HG02973 (cell line): Measurements from ENCODE around the gene EXOSC5.
"Not testable (repeated sequence)": the region's sequence is repeated elsewhere in the genome, so short reads cannot be mapped to it uniquely, and the experiment has no call there.

Source experiments
- ATAC-seq: cut with Tn5 transposase; IDR thresholded peaks from one replicate; pipeline ENCODE4 v1.9.1; 2021; ENCODE audit warnings: moderate library complexity; ENCODE audit not compliant: unreplicated experiment

The EXOSC5 gene

DNA sequence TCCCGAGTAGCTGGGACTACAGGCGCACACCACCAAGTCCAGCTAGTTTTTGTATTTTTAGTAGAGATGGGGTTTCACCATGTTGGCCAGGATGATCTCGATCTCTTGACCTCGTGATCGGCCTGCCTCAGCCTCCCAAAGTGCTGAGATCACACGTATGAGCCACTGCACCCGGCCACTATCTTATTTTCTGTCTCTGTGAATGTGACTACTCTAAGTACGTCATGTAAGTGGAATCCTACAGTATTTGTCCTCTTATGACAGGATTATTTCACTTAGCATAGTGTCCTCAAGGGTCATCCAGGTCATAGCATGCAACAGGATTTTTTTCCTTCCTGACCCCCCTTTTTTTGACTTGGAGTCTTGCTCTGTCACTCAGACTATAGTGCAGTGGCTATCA lies 25.6 kb downstream of the EXOSC5 start:
- ATAC-seq = no peak

DNA sequence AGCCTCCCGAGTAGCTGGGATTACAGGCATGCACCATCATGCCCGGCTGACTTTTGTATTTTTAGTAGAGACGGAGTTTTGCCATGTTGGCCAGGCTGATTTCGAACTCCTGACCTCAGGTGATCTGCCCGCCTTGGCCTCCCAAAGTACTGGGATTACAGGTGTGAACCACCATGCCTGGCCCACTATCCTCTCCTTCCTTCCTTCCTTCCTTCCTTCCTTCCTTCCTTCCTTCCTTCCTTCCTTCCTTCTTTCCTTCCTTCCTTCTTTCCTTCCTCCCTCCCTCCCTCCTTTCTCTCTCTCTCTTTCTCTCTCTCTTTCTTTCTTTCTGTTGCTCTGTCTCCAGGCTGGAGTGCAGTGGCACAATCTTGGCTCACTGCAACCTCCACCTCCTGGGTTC lies 26.0 kb downstream of the EXOSC5 start:
- ATAC-seq = not testable (repeated sequence)

DNA sequence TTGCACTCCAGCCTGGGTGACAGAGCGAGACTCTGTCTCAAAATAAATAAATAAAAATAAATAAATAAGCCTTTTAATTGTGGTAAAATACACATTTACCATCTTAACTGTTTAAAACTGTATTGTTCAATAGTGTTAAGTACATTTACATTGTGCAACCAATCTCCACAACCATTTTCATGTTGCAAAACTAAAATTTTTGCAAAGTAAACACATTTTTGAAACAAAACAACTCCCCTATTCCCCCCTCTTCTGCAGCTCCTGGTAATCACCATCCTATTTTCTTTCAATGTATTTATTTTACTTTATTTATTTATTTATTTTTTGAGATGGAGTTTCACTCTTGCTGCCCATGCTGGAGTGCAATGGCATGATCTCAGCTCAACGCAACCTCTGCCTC lies 27.4 kb downstream of the EXOSC5 start:
- ATAC-seq = no peak

DNA sequence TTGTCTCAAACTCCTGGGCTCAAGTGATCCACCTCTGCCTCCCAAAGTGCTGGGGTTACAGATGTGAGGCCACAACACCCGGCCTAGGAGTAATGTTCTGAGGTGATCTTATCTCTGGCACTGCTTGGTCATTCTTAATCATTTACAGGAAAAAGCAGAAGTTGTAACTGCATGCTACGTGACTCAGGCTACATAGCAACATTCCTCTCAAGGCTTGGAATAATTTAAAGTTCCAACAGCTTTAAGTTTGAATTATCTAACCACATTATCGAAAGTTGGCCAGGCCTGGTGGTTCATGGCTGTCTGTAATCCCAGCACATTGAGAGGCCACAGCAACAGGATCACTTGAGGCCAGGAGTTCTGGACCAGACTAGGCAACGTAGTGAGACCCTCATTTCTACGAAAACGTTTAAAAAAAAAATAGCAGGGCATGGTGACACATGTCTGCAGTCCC lies 29.3 kb downstream of the EXOSC5 start:
- ATAC-seq = no peak

DNA sequence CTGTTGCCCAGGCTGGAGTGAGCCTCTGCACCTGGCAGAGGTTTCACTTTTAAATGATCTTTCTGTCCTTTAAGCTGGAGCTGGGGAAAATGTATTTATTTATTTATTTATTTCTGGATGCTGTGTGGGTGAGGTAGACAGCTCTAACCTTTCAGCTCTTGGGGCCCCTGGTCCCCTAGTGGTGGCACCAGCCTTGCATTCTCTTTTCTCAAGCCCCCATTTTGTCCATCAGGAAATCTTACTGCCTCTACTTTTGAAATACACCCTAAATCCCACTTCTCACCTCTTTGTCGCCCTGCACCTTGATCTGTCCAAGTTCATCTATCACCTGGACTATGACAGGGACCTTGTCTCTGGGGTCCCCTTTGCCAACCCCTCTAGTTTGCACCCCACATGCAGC lies 31.1 kb downstream of the EXOSC5 start:
- ATAC-seq = no peak

DNA sequence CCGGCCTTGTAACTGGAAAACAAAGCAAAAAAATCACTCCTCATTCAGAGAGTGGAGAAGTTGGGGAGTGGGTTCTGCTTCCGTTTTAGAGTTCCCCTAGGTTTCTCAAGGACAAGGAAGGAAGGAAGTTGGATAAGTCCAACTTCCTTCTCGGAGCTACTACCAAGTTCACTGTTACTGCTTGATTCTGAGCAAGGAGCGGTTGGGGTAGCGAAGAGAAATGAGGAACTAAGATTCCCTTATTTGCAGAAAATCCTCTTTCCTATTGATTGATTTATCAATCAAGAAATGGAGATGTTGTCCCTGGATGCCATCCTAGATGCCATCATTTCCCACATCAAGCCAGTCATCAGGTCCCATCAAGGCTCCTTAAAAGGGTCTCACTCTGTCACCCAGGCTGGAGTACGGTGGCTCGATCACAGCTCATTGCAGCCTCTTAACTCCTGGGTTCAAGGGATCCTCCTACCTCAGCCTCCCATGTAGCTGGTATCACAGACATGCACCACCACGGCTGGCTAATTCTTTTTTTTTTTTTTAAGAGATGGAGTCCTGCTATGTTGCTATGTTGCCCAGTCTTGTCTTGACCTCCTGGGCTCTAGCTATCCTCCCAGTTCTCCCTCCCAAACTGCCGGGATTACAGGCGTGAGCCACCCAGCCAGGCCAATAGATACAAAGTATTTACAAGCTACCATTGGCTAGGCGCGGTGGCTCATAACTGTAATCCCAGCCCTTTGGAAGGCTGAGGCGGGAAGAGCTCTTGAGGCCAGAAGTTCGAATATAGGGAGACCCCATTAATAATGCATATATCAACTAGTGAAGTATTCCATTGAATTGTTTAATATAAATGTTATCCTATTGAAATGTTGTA lies 32.4 kb downstream of the EXOSC5 start:
- ATAC-seq = no peak

DNA sequence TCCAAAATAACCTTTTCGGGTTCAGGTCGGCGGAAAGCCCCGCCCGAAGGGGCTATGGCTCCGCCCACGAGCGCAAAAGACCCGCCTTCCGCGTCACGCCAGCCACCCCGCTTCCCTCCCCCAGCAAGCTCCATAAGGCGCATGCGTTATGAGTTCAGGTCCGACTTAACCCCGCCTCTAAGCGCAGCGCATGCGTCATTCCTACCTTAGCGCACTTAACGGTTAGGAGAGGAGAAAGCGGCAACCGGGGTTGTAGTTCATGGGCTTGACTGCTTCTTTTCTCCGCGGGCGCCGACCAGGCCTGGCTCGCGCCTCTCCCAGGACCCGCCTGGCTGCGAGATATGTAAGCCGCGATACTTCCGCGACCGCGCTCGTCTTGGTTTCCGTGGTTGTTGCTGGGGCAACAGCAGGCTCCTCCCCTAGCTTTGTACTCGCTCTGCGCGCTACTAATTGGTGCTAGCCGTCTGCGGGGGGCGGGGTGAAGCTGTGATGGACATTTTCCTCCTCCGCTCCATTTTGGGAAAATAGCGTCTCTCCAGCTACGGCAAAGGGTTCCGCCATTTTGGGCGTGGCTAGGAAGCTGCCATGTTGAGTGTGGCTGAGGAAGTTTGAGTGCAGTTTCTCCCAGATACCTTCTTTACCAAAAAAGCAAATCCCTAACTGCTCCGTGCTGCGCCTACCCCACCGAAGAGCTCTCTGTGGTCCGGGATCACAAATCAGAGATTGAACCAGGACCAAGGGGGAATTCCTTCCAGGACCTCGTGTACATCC lies 33.2 kb downstream of the EXOSC5 start, which contains the start of gene B9D2:
B9D2 (minus strand) TSS at position 397 of the 771 bp plus-strand sequence. CDS start 630 bp downstream, outside the sequence.
- peak; percentile 74 for ATAC-seq

DNA sequence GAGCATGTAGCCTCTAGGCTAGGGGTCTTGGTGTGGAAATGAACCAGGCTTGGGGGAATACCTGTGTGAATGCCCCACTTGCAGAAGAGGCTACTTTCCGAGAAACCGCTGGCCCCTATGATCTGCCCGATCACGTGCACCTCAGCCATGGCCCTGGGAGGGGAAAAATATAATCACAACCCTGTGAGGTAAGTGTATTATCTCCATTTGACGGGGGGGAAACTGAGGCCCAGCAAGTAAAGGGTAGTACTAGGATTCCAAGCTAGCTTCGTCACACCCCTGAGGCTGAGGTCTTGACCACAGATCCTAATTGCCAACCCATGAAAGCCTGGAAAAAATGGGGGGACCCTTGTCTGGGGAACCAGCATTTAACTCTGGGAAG lies 33.8 kb downstream of the EXOSC5 start:
- ATAC-seq = no peak

DNA sequence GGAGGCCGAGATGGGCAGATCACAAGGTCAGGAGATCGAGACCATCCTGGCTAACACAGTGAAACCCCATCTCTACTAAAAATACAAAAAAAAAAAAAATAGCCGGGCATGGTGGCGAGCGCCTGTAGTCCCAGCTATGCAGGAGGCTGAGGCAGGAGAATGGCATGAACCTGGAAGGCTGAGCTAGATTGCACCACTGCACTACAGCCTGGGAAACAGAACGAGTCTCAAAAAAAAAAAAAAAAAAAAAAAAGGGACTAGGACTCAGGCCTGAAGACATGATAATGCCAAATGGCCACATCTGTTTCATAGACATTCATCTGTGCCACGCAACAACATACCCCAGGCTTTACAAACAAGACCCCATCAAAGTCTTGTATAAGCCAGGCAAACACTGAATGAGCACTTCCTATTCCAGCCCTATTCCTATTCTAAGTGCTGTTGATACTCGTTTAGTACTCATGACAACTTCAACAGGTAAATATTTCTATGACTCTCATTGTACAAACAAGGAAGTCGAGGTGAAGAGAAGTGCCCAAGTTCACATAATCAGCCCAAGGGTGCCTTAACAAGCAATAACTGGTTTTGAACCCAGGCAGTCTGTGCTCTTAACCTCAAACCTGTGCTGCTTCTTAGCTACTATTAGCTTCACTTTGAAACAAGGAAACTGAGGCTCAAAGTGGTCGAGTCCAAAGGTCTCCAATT lies 34.9 kb downstream of the EXOSC5 start:
- no peak for ATAC-seq

DNA sequence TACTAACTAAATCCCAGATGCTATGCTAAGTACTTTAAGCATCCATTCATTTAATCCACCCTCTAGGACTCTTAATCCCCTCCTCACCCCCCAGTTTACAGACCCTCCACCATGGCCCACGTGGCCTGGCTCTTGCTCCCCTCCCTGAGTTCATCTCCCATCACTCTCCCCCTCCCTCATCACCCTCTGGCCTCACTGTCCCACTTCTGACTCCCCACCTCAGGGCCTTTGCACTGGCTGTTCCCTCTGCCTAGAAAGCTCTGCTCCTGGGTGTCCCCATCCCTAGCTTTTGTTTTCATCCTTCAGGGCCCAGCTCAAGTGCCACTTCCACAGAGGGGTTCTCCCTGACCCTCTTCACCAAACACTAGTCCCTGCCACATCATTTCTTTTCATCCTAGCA lies 37.4 kb downstream of the EXOSC5 start:
- ATAC-seq = no peak

DNA sequence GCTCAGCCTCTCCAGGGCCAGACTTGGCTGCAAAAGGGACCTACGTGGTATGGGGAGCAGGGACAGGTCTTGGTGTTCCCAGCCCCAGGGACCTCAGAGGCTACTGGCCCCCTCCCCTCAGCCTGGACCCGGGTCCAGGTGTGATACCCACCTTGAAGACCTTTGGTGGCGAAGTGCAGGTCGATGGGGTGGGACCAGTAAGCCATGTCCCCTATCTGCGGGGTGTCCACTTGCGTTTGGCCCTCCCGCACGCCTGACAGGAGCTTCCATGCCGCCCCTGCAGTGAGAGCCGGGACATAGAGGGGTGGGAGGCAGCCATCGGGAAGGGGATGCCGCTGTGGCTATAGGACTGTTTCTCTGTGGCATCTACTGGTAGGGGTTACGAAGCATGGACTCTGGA lies 39.4 kb downstream of the EXOSC5 start:
- ATAC-seq = no peak

DNA sequence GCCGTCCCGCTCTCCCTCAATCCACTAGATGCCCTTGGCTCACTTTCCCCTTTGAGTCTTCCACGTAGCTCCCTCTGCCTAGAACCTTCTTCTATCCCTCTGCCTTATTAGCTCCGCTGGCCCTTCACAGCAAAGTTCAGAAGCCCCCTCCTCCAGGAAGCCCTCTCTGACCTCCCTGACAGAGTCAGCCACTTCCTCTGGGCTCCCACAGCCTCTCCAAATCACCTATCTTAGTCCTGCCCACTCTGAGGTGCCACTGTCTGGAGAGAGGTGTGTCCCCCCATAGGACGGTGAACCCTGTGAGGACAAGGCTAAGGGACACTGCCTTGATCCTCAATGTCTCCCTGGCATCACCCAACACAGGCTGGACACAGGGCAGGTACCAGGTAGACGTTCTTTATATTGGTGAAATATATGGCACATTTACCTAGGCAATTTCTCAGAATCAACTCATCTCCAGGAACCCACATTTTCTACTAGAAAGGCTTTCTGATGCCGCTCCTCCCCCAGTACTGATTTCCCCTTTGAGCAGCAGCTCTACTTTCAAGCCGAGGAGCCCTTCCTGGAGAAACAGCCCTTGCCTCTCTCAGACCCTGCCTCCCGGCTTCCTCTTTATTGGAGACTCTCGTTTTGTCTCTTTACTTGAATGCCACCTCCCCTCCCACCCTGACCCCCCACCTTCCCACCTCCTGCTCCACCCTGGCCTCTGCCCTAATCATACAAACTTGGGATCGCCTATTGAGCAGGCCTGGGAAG lies 40.0 kb downstream of the EXOSC5 start:
- no peak for ATAC-seq

DNA sequence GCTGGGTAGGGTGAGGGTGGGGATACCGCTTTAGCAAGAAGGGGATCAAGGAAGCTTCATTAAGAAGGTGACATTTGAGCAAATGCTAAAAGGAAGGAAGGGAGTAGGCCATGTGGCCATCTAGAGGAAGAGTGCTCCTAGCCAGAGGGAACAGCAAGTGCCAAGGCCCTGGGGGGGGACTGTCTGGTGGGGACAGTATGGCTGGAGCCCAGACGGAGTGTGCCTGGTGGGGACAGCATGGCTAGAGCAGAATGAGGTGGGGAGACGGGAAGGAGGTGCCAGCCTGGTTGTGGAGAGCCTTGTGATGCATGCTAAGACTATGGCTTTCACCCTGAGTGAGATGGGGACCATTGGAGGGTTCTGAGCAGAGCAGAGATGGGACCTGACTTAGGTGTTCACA lies 41.4 kb downstream of the EXOSC5 start:
- ATAC-seq = no peak

DNA sequence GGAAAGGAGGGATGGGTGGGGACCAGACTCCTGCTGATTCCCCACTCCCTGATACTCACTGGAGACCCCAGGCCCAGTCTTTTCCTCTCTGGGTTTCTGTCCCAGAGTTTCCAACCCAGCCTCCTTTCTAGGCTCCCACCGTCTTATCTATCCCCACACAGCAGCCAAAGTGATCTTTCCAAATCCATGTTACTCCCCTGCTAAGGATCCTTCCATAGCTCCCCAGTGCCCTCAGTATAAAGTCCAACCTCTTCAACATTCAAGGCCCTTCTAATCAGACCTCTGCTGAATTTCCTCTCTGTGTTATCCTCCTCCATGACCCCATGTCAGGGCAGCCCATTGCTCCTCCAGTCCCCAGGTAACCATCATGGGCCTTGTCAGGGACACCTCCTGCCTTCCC lies 42.1 kb downstream of the EXOSC5 start:
- ATAC-seq = no peak

DNA sequence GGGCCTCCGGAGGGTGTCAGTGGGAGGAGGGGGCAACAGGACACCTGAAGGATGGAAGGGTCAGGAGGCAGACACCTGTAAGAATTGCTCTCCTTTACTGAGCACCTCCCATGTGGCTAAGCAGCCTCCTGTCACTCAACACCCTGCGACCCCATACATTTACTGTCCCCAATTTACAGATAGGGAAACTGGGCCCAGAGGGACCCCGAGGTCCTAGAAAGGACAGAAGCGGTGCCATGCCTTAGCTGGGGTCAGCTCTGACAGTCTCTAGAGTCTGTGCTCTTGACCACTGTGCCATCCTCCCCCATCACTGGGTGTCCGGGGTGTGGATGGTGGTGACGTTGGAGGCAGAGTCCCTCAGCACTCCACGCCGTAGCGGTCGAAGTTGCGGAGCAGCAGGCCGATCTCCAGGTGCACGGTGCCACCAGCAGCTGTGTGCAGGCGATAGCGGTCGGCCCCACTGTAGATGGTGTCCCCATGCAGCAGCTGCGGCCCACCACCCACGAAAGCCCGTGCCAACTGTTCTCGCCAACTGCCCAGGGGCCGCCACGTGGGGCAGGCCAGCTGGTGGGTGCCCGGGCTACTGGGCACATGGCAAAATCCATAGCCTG lies 42.7 kb downstream of the EXOSC5 start:
- no peak for ATAC-seq

DNA sequence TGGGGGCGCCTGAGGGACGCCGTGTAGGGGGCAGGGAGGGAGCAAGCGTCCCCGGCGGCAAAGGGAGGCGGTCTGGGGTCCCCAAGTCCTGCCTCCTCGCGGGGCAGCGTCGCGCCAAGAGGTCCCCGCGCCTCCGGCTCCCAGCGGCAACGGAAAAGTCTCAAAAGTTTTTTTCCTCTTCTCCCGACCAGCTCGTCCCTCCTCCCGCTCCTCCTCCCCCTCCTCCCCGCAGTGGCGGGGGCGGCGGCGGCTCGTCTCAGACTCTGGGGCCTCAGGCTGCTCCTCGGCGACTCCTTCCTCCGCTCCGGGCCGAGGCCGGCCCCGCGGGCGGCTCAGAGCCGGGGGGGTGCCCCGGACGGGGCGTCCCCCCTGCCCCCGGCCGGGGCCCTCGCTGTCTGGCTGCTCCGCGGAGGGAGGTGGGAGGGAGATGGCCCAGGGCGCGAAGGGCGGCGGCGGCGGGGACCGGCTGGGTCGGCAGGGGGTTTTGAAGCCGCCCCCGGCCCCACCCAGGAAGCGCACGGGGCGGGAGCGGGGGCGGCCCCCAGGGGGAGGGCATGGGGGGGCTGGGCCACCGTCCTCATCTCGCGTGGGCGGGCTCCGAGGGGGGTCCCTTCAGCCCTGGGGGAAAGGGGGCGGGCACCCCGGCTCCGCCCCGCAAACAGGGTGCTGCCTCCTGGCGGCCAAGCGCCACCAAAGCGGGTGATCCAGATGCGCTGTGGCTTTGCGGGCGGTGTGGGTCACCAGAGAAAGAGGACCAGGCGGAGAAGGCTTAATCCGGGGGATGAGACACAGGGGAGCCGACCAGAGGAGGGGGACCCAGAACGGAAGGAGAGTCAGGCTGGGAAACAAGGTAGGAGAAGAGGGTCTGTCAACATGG lies 43.5 kb downstream of the EXOSC5 start, which contains the start of gene TGFB1:
TGFB1 (minus strand) TSS at position 457 of the 877 bp plus-strand sequence. CDS start 878 bp downstream, outside the sequence.
- ATAC-seq = no peak

DNA sequence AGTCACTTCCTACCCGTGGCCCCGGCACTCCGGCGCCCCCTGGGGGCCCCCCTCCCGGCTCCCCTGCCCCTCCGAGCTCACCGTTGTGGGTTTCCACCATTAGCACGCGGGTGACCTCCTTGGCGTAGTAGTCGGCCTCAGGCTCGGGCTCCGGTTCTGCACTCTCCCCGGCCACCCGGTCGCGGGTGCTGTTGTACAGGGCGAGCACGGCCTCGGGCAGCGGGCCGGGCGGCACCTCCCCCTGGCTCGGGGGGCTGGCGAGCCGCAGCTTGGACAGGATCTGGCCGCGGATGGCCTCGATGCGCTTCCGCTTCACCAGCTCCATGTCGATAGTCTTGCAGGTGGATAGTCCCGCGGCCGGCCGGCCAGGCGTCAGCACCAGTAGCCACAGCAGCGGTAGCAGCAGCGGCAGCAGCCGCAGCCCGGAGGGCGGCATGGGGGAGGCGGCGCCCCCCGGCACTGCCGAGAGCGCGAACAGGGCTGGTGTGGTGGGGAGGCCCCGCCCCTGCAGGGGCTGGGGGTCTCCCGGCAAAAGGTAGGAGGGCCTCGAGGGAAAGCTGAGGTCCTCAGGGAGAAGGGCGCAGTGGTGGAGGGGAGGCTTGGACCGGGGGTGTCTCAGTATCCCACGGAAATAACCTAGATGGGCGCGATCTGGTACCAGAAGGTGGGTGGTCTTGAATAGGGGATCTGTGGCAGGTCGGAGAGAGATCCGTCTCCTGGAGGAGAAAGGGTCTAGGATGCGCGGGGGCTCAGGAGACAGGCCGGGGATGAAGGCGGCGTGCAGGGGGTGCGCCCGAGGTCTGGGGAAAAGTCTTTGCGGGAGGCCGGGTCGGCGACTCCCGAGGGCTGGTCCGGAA lies 44.3 kb downstream of the EXOSC5 start:
- no peak for ATAC-seq

DNA sequence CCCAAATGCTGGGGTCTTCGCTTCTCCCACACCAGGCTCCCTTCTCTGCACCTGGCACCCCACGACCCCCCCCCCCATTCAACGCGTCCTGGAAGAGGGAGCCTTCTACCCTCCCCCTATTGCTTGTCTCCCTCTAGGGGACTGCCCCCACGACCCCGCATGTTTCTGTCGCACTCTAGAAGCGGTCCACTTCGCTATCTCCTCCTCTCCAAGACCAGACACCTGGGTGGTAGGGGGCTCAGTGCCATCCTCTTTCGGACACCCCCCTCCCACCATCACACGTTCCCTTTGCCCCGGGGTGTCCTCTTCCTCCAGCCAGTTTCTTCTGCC lies 44.9 kb downstream of the EXOSC5 start:
- no peak for ATAC-seq
